Epithelial cell of esophagus (primary cell): ENCODE data around the gene FNDC3A.
"Not testable (repeated sequence)": the region's sequence is repeated elsewhere in the genome, so short reads cannot be mapped to it uniquely, and the experiment has no call there.

Source experiments
- DNase-seq: peaks from one replicate; pipeline ENCODE4 v3.0.0; 2010; ENCODE audit warnings: low read depth
- H3K4me3 ChIP-seq: 2 replicates; pipeline ENCODE4 v1.5.1; 2011; ENCODE audit warnings: mild to moderate bottlenecking, low read length, control low read depth
- CTCF ChIP-seq: IDR thresholded peaks from 2 replicates; pipeline ENCODE4 v1.5.1; 2011; ENCODE audit warnings: low read depth, mild to moderate bottlenecking, low read length, control low read depth, inconsistent platforms; ENCODE audit not compliant: insufficient read depth; ENCODE audit errors: missing control alignments

The FNDC3A gene

GRCh38 chr13:49053906-49054305 lies 78.2 kb downstream of the FNDC3A start:
- no peak for DNase-seq
- TF ChIP-seq CTCF, result no peak
- no peak overlapping the region for H3K4me3 ChIP-seq

GRCh38 chr13:49055021-49055420 lies 79.3 kb downstream of the FNDC3A start:
- no peak for DNase-seq
- no peak overlapping the region for H3K4me3 ChIP-seq
- no peak for TF ChIP-seq CTCF

GRCh38 chr13:49057176-49057575 lies 81.5 kb downstream of the FNDC3A start:
- DNase-seq, result no peak

GRCh38 chr13:49058761-49059160 lies 83.0 kb downstream of the FNDC3A start:
- DNase-seq, result no peak
- no peak overlapping the region for H3K4me3 ChIP-seq
- TF ChIP-seq CTCF, result no peak

More at GRCh38 chr13:49057176-49057575, 81.5 kb downstream of the FNDC3A start:
- TF ChIP-seq CTCF, result no peak
- no peak overlapping the region for H3K4me3 ChIP-seq

GRCh38 chr13:49060678-49061387 lies 85.1 kb downstream of the FNDC3A start:
- no peak overlapping the region for H3K4me3 ChIP-seq
- TF ChIP-seq CTCF, result no peak
- DNase-seq, result peak; percentile 74

- not testable (repeated sequence) for DNase-seq, H3K4me3 ChIP-seq
Measured at GRCh38 chr13:49061388-49061752, 85.7 kb downstream of the FNDC3A start.

- DNase-seq, result peak; percentile 53
- no peak for TF ChIP-seq CTCF
- no peak overlapping the region for H3K4me3 ChIP-seq
Measured at GRCh38 chr13:49062297-49062896, 86.7 kb downstream of the FNDC3A start.
